Astrocyte (in vitro differentiated cells and primary cell): Measurements from ENCODE around the gene TMEM184A. TPM values are rescaled to one million over a fixed set of nuclear protein-coding genes. Genes with fewer than 3 reads are reported as not detected.
A peak's percentile ranks its signal among the peaks of the same experiment; 100 is the strongest.

ENCODE experiments used
- DNase-seq: peaks from one replicate; pipeline ENCODE4 v3.0.0-alpha.2; 2010; ENCODE audit warnings: low read depth
- FAIRE-seq: peaks from 2 replicates; lab custom pipeline; 2011; peaks lifted over from hg19 to GRCh38; lab: Jason Lieb, UNC
- H2AFZ ChIP-seq: 2 replicates; pipeline ENCODE4 v1.6.0; 2012; ENCODE audit warnings: low read depth, low read length, inconsistent platforms
- H3K27ac ChIP-seq: 2 replicates; pipeline ENCODE4 v1.5.1; 2011; ENCODE audit warnings: low read depth, low read length, inconsistent platforms
- H3K27me3 ChIP-seq: 2 replicates; pipeline ENCODE4 v1.6.0; 2011; ENCODE audit warnings: low read length, inconsistent platforms; ENCODE audit not compliant: insufficient read depth
- H3K36me3 ChIP-seq: 2 replicates; pipeline ENCODE4 v1.5.1; 2011; ENCODE audit warnings: low read length, inconsistent platforms; ENCODE audit not compliant: insufficient read depth
- H3K4me1 ChIP-seq: 2 replicates; pipeline ENCODE4 v1.5.1; 2011; ENCODE audit warnings: low read length, inconsistent platforms; ENCODE audit not compliant: insufficient read depth
- H3K4me2 ChIP-seq: 2 replicates; pipeline ENCODE4 v1.6.0; 2012; ENCODE audit warnings: low read length, inconsistent platforms
- H3K4me3 ChIP-seq: 2 replicates; pipeline ENCODE4 v1.5.1; 2011; ENCODE audit warnings: low read depth, mild to moderate bottlenecking, low read length, inconsistent platforms; ENCODE audit not compliant: insufficient read depth
- H3K79me2 ChIP-seq: 2 replicates; pipeline ENCODE4 v1.6.0; 2012; ENCODE audit warnings: mild to moderate bottlenecking, low read length, inconsistent platforms; ENCODE audit not compliant: insufficient read depth
- H3K9ac ChIP-seq: 2 replicates; pipeline ENCODE4 v1.6.0; 2012; ENCODE audit warnings: mild to moderate bottlenecking, low read length, inconsistent platforms
- H3K9me3 ChIP-seq: 2 replicates; pipeline ENCODE4 v1.5.1; 2012; ENCODE audit warnings: low read depth, mild to moderate bottlenecking, low read length, inconsistent platforms; ENCODE audit not compliant: insufficient read depth
- H4K20me1 ChIP-seq: 2 replicates; pipeline ENCODE4 v1.6.0; 2012; ENCODE audit warnings: low read length, inconsistent platforms; ENCODE audit not compliant: insufficient read depth
- H3K27ac Mint-ChIP-seq: one replicate; pipeline ENCODE4 v1.8.0; 2021; ENCODE audit warnings: mild to moderate bottlenecking, mixed read lengths; ENCODE audit not compliant: unreplicated experiment
- H3K27me3 Mint-ChIP-seq: one replicate; pipeline ENCODE4 v1.8.0; 2021; ENCODE audit warnings: low read depth, mixed read lengths; ENCODE audit not compliant: unreplicated experiment
- H3K36me3 Mint-ChIP-seq: one replicate; pipeline ENCODE4 v1.8.0; 2021; ENCODE audit warnings: low read depth, mixed read lengths; ENCODE audit not compliant: unreplicated experiment
- H3K4me1 Mint-ChIP-seq: one replicate; pipeline ENCODE4 v1.8.0; 2021; ENCODE audit warnings: low read depth, mixed read lengths; ENCODE audit not compliant: unreplicated experiment
- H3K4me3 Mint-ChIP-seq: one replicate; pipeline ENCODE4 v1.8.0; 2021; ENCODE audit warnings: mild to moderate bottlenecking, moderate library complexity, mixed read lengths; ENCODE audit not compliant: unreplicated experiment
- H3K9me3 Mint-ChIP-seq: one replicate; pipeline ENCODE4 v1.8.0; 2021; ENCODE audit warnings: mild to moderate bottlenecking, mixed read lengths; ENCODE audit not compliant: unreplicated experiment
- EZH2 ChIP-seq: IDR thresholded peaks from 2 replicates; pipeline ENCODE4 v1.6.1; 2012; ENCODE audit warnings: mild to moderate bottlenecking, low read length, inconsistent platforms; ENCODE audit not compliant: insufficient read depth
- total RNA-seq: library from RNA; stranded (reverse); gene quantifications from 2 replicates; pipeline ENCODE4 v1.2.1, GENCODE V29; 2021
- TF ChIP-seq, protein P1 (sequence below): IDR thresholded peaks from 2 replicates; pipeline ENCODE4 v1.5.1; 2011; ENCODE audit warnings: low read depth, mild to moderate bottlenecking, inconsistent platforms, low read length, moderate library complexity; ENCODE audit not compliant: insufficient read depth

TMEM184A gene
- total RNA-seq, 1 donor from 2014 or later = 2.1 TPM

DNA sequence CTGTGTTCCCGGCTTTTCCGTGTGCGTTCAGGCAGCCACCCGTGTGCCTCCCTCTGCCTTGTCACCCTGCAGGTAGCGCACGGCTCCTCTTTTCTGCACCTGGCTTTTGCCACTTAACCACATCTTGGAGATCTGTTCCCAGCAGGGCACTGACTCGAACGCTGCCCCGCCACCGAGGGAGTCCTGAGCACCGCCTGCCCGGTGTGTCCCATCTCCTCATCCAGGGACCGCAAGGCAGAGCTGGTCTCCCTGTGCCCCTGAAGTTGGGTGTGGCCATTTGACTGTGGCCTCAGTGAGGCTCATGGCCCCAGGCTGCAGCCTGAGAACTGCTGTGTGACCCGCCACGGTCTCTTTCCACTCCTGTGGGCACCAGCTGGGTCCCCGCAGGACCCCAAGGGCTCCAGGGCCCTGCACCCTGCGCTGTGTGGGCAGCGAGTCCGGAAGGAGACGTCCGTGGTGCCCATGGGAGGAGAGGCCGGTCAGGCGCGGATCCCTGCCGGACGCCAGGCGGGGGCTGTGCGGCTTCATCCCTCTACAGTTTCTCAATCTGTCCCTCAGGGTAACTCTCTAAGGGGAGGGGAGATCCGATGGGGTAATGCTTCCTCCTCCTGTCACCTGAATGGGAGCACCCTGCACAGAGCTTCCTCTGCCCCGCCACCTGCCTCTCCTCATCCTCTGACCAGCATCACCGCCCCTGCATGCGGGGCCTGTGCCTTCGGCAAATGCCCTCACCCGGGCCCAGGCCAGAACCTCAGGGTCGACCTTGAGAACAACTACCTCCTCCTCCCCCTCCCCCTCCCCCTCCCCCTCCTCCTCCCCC lies 50.1 kb downstream of the TMEM184A start:
- peaks cover 4% of the 10 kb centered on the region for H3K36me3 Mint-ChIP-seq
- no peak overlapping the region for H3K4me2 ChIP-seq
- H3K4me3 Mint-ChIP-seq = peak overlapping the region; percentile 79
- H2AFZ ChIP-seq = no peak overlapping the region
- H3K9me3 Mint-ChIP-seq = no peaks in the 10 kb centered on the region
- H3K36me3 ChIP-seq = peaks cover 5% of the 10 kb centered on the region
- H3K79me2 ChIP-seq = peaks cover 31% of the 10 kb centered on the region
- H3K27ac Mint-ChIP-seq = no peak overlapping the region
- no peak overlapping the region for H3K9ac ChIP-seq
- H4K20me1 ChIP-seq = peaks cover 28% of the 10 kb centered on the region
- no peaks in the 10 kb centered on the region for H3K27me3 ChIP-seq
- FAIRE-seq (no peak), DNase-seq (no peak)
- TF ChIP-seq, protein P1, sequence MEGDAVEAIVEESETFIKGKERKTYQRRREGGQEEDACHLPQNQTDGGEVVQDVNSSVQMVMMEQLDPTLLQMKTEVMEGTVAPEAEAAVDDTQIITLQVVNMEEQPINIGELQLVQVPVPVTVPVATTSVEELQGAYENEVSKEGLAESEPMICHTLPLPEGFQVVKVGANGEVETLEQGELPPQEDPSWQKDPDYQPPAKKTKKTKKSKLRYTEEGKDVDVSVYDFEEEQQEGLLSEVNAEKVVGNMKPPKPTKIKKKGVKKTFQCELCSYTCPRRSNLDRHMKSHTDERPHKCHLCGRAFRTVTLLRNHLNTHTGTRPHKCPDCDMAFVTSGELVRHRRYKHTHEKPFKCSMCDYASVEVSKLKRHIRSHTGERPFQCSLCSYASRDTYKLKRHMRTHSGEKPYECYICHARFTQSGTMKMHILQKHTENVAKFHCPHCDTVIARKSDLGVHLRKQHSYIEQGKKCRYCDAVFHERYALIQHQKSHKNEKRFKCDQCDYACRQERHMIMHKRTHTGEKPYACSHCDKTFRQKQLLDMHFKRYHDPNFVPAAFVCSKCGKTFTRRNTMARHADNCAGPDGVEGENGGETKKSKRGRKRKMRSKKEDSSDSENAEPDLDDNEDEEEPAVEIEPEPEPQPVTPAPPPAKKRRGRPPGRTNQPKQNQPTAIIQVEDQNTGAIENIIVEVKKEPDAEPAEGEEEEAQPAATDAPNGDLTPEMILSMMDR = no peak
- no peak for TF ChIP-seq EZH2
- H3K4me3 ChIP-seq = no peak overlapping the region
- peaks cover 2% of the 10 kb centered on the region for H3K4me1 Mint-ChIP-seq
- H3K9me3 ChIP-seq = no peaks in the 10 kb centered on the region
- no peak overlapping the region for H3K27ac ChIP-seq
- peaks cover 8% of the 10 kb centered on the region for H3K4me1 ChIP-seq
- H3K27me3 Mint-ChIP-seq = no peaks in the 10 kb centered on the region

DNA sequence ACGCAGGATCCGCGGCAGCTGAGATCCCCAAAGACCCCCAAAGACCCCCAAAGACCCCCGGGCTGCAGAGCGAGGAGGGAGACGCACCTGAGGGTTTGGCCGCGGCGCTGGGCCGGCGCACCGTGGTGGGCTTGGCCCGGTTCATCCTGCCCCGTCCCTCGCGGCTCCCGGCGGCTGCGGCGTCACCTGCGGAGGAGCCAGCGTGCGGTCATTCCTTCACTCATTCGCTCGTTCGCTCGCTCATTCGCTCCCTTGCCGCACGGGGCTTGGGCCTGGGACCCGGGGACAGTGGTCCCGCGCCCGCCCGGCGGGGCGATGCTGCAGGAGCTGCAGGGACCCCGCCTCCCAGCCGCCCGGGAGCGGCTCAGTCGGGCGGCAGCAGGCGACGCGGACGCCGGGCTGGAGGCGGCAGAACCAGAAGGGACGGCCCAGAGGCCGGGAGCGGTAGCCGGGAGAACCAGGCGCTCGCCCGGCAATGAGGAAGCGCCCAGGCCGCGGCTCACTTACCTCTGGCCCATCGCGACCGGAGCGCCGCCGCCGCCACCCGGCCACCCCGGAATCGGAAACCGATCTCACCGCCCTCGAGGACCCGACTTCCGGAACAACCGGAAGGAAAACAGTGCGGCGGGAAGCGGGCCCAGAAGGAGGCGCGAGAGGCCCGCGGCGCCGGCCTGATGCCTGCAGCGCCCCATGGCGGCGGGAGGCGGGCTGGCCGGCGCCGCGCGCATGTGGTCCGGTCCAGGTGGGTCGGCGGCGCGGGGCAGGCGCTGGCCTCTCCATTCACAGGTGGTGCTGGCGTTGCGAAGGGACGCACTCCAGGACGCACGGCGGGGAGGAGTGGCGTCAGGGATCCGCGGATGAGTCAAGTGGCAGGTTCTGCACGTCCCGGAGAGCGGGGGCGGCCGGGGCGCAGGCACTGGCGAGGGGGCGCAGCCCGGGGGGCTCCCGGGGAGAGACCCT lies 51.9 kb downstream of the TMEM184A start, which contains the start of gene INTS1:
TSS of gene INTS1 (minus strand) at position 574 of the 960 bp plus-strand sequence. CDS start at position 145, 429 bp downstream.
- peak within 1 kb of the TSS; percentile 65 for H3K27ac ChIP-seq
- peak within 1 kb of the TSS; percentile 99 for H3K4me2 ChIP-seq
- TF ChIP-seq EZH2 = no peak
- TF ChIP-seq, protein P1 = peak; percentile 48
- H3K4me3 ChIP-seq = peak within 1 kb of the TSS; percentile 84
- FAIRE-seq (no peak), DNase-seq (peak; percentile 76)
- peaks cover 8% of the 10 kb centered on the region for H3K4me1 ChIP-seq
- Mint-ChIP-seq H3K36me3 (peaks cover 4% of the 10 kb centered on the region), H3K4me1 (peaks cover 2% of the 10 kb centered on the region), H3K9me3 (no peaks in the 10 kb centered on the region), H3K27ac (peak within 1 kb of the TSS; percentile 90), H3K4me3 (peak within 1 kb of the TSS; percentile 94), H3K27me3 (no peaks in the 10 kb centered on the region)
- H3K36me3 ChIP-seq = peaks cover 5% of the 10 kb centered on the region
- no peaks in the 10 kb centered on the region for H3K9me3 ChIP-seq
- peaks cover 37% of the 10 kb centered on the region for H4K20me1 ChIP-seq
- H3K27me3 ChIP-seq = no peaks in the 10 kb centered on the region
- peak within 1 kb of the TSS; percentile 90 for H2AFZ ChIP-seq
- H3K9ac ChIP-seq = peak within 1 kb of the TSS; percentile 89
- H3K79me2 ChIP-seq = peaks cover 37% of the 10 kb centered on the region
